GM20000 (cell line): ENCODE measurements around the gene SPDYE11.
"Not testable (repeated sequence)": the region's sequence is repeated elsewhere in the genome, so short reads cannot be mapped to it uniquely, and the experiment has no call there.

Experiments
- DNase-seq: peaks from one replicate; pipeline ENCODE4 v3.0.0; 2012; ENCODE audit warnings: low spot score

SPDYE11 gene, protein sequence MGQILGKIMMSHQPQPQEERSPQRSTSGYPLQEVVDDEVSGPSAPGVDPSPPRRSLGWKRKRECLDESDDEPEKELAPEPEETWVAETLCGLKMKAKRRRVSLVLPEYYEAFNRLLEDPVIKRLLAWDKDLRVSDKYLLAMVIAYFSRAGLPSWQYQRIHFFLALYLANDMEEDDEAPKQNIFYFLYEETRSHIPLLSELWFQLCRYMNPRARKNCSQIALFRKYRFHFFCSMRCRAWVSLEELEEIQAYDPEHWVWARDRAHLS

DNA sequence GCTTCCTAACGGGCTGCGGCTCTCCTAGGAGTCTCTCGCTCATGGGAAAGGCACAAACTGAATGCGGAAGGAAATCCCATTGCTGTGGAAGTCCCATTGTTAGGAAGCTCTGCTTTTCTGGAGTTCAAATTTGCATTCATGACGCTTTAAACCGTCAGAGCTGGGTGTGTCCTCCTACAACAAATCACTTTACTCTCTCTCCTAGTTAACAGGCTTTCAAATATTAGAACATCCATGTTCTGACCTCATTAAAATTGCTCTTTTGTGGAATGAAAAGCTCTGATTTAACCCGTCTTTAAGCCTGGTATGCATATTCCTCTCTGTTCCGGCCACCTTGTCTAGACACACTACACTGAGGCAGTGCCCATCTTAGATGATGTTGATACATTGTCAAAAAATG is at the start of gene SPDYE11:
Gene SPDYE11 (minus strand): TSS at position 101 of the 400 bp plus-strand sequence. CDS start 1,800 bp downstream, outside the sequence.
- DNase-seq, result not testable (repeated sequence)

- not testable (repeated sequence) for DNase-seq
Observed at GRCh38 chr7:73085938-73086337, 28.2 kb upstream of the SPDYE11 start, which contains the start of gene SPDYE9. TSS of gene SPDYE9 (minus strand) at chr7:73086038. CDS start at chr7:73084238, 1,800 bp downstream.

GRCh38 chr7:73029666-73030065 is 28.0 kb downstream of the SPDYE11 start, which contains the start of gene SPDYE8:
TSS of gene SPDYE8 (minus strand) at chr7:73029766. CDS start at chr7:73027966, 1,800 bp downstream.
- not testable (repeated sequence) for DNase-seq

- not testable (repeated sequence) for DNase-seq
Observed at GRCh38 chr7:73006491-73006890, 51.2 kb downstream of the SPDYE11 start.

DNA sequence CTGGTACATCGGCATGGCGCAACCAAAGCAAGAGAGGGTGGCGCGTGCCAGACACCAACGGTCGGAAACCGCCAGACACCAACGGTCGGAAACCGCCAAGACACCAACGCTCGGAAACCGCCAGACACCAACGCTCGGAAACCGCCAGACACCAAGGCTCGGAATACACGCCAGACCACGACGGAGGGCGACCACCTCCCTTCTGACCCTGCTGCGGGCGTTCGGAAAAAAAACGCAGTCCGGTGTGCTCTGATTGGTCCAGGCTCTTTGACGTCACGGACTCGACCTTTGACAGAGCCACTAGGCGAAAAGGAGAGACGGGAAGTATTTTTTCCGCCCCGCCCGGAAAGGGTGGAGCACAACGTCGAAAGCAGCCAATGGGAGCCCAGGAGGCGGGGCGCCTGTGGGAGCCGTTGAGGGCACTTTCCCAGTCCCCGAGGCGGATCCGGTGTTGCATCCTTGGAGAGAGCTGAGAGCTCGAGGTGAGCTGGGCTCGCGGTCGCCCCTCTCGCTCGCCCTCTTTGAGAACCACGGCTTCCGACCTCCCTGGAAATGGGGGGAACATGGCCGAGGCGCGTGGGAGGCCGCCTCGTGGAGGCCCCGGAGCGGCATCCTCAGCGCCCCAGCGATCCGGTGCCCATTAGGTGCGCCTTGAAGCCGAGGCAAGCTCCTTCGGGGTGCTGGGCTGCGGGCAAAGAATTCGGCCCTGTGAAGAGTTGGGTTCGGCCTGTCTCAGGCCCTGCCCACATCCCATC is 51.8 kb downstream of the SPDYE11 start:
- not testable (repeated sequence) for DNase-seq

DNA sequence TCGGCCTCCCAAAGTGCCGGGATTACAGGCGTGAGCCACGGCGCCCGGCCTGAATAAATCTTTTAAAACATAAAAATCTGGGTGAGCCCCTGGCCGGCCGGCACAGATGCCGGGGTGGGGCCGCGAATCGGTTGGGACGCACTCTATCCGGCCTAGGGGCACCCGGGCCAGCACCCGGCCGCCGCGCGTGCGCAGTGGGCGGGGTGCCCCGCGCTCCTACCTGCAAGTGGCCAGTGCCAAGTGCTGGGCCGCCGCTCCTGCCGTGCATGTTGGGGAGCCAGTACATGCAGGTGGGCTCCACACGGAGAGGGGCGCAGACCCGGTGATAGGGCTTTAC is 52.4 kb downstream of the SPDYE11 start:
- not testable (repeated sequence) for DNase-seq

DNA sequence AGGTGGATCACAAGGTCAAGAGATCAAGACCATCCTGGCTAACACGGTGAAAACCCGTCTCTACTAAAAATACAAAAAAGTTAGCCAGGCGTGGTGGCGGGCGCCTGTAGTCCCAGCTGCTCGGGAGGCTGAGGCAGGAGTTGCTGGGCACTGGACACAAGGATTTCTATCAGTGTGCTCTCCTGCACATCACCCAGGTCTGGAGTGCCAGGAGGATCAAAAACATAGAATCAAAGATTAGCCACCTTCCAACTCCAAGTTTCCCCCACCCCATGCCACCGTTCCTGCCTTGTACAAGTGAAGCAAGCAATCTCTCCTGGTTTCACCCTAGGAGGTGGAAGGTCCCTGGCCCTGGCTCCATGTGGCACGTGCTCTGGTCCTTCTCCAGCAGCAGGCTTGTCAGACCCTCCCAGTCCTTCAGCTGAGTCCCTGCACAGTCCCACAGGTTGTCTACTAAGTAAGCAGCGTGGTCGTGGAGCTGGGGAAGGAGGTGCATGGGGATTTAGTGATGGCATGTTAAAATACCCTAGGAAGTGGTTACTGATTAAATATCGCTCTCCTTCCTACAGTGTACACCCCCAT is 59.7 kb downstream of the SPDYE11 start:
- DNase-seq, result not testable (repeated sequence)
